IPS-20b (cell line): ENCODE measurements around the gene ABLIM2.

Source experiments
- H3K27ac ChIP-seq: one replicate; pipeline ENCODE4 v1.5.1; 2013; ENCODE audit warnings: low read length
- H3K27me3 ChIP-seq: 2 replicates; pipeline ENCODE4 v1.6.1; 2013; ENCODE audit warnings: mild to moderate bottlenecking, low read length, inconsistent platforms; ENCODE audit not compliant: insufficient read depth
- H3K36me3 ChIP-seq: 2 replicates; pipeline ENCODE4 v1.6.1; 2013; ENCODE audit warnings: low read depth, mild to moderate bottlenecking, inconsistent platforms, low read length, moderate library complexity; ENCODE audit not compliant: insufficient read depth
- H3K4me1 ChIP-seq: 2 replicates; pipeline ENCODE4 v1.6.1; 2013; ENCODE audit warnings: mild to moderate bottlenecking, control low read depth, inconsistent platforms, low read length, moderate library complexity; ENCODE audit not compliant: insufficient read depth
- H3K4me3 ChIP-seq: 2 replicates; pipeline ENCODE4 v1.5.1; 2013; ENCODE audit warnings: mild to moderate bottlenecking, low read length, inconsistent platforms
- H3K9ac ChIP-seq: 2 replicates; pipeline ENCODE4 v1.6.1; 2013; ENCODE audit warnings: low read depth, mild to moderate bottlenecking, inconsistent platforms, low read length, moderate library complexity
- H3K9me3 ChIP-seq: 2 replicates; pipeline ENCODE4 v1.6.1; 2013; ENCODE audit warnings: mild to moderate bottlenecking, low read depth, low read length, inconsistent platforms; ENCODE audit not compliant: insufficient read depth

ABLIM2 gene

DNA sequence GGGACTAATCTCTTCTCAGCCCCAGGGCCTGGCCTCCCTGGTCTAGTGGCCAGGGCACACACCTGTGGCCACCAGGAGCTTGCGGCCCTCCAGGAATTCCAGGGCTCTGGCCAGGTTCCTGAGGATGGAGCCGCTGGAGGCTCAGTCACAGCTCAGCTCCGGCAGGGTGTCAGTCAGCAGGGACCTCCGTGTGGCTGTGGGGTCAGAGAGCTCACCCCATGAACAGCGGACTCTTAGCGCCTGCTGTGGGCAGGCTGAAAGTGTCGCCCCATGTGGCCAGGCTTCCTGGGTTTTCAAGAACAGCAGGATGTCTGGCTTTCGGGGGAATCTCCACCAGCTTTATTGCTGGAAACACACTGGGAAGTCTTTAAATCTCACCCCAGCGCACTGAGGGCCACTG, 21.2 kb upstream of the ABLIM2 start:
- no peaks in the 10 kb centered on the region for H3K4me1 ChIP-seq
- no peaks in the 10 kb centered on the region for H3K27me3 ChIP-seq
- no peak overlapping the region for H3K9ac ChIP-seq
- no peaks in the 10 kb centered on the region for H3K9me3 ChIP-seq
- no peaks in the 10 kb centered on the region for H3K36me3 ChIP-seq
- H3K4me3 ChIP-seq: no peak overlapping the region
- H3K27ac ChIP-seq: no peak overlapping the region

DNA sequence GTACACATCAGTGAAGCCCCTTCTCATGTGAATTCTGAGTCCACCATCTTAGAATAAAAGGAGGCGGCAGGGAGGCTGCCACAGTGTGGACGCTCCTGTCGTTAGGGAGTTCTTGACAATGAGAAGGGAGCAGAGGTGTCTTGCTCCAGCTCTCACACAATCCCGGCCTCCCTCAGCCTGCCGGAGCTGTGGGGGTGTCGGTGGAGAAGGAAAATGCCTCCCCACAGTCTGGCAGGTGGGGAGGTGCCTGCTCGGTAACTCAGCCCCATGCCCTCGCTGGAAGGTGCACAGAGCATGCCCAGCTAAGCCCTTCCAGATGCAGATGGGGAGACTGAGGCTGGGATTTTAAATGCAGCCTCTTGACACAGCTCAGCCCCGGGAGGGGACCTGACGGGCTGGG, 20.5 kb upstream of the ABLIM2 start:
- H3K27ac ChIP-seq: no peak overlapping the region
- no peak overlapping the region for H3K4me3 ChIP-seq
- H3K9me3 ChIP-seq: no peaks in the 10 kb centered on the region
- no peaks in the 10 kb centered on the region for H3K27me3 ChIP-seq
- H3K9ac ChIP-seq: no peak overlapping the region
- H3K36me3 ChIP-seq: no peaks in the 10 kb centered on the region
- H3K4me1 ChIP-seq: no peaks in the 10 kb centered on the region

DNA sequence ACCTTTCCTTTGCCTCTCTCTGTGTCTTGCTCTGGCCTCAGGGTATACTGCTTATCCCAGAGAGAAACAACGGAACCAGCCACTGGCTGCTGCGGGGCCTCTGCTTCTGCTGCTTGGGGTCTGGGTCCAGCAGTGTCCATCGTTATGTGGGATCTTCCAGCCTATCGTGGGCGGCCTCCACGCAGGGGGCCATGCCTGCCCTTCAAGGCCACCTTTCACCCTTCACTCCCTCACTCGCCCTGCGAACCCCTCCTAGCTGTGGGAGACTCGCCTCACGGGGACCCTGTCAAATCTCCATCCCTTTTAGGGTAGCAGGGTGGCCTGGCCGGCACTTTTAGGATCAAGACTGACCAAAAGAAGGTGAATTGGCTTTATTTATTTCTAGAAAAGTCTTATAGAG, 19.3 kb upstream of the ABLIM2 start:
- no peak overlapping the region for H3K27ac ChIP-seq
- H3K9ac ChIP-seq: no peak overlapping the region
- H3K36me3 ChIP-seq: no peaks in the 10 kb centered on the region
- no peak overlapping the region for H3K4me3 ChIP-seq
- no peaks in the 10 kb centered on the region for H3K9me3 ChIP-seq
- H3K27me3 ChIP-seq: no peaks in the 10 kb centered on the region
- no peaks in the 10 kb centered on the region for H3K4me1 ChIP-seq

DNA sequence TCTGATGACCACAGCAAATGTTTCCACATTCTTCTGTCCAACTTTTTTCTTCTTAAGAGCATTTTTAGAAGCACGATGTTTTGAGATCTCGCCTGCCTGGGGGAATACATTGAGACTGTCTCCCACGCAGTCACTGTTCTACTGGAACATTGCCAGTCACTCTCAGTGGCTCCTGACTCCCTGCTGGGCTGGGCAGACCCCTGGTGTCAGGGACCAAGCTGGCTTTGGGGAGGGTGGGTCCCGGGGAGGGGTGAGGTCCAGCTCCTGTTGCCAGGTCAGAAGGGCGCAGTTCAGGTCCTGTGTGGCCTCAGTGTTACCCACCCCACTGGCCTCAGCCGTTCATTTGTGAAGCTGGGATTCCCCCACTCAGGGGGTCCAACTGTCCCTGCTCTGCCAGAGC, 18.9 kb upstream of the ABLIM2 start:
- H3K27ac ChIP-seq: no peak overlapping the region
- H3K27me3 ChIP-seq: no peaks in the 10 kb centered on the region
- no peak overlapping the region for H3K4me3 ChIP-seq
- no peaks in the 10 kb centered on the region for H3K36me3 ChIP-seq
- no peaks in the 10 kb centered on the region for H3K9me3 ChIP-seq
- no peak overlapping the region for H3K9ac ChIP-seq
- H3K4me1 ChIP-seq: no peaks in the 10 kb centered on the region

- H3K9me3 ChIP-seq: no peaks in the 10 kb centered on the region
- H3K9ac ChIP-seq: no peak overlapping the region
- no peaks in the 10 kb centered on the region for H3K36me3 ChIP-seq
- no peak overlapping the region for H3K4me3 ChIP-seq
- no peak overlapping the region for H3K27ac ChIP-seq
- no peaks in the 10 kb centered on the region for H3K4me1 ChIP-seq
- no peaks in the 10 kb centered on the region for H3K27me3 ChIP-seq
Observed at GRCh38 chr4:8176547-8177399, 18.2 kb upstream of the ABLIM2 start.

GRCh38 chr4:8175686-8176085, 17.1 kb upstream of the ABLIM2 start:
- H3K4me1 ChIP-seq: no peaks in the 10 kb centered on the region
- no peak overlapping the region for H3K27ac ChIP-seq
- H3K4me3 ChIP-seq: no peak overlapping the region
- H3K27me3 ChIP-seq: no peaks in the 10 kb centered on the region
- no peaks in the 10 kb centered on the region for H3K9me3 ChIP-seq
- no peaks in the 10 kb centered on the region for H3K36me3 ChIP-seq
- no peak overlapping the region for H3K9ac ChIP-seq

DNA sequence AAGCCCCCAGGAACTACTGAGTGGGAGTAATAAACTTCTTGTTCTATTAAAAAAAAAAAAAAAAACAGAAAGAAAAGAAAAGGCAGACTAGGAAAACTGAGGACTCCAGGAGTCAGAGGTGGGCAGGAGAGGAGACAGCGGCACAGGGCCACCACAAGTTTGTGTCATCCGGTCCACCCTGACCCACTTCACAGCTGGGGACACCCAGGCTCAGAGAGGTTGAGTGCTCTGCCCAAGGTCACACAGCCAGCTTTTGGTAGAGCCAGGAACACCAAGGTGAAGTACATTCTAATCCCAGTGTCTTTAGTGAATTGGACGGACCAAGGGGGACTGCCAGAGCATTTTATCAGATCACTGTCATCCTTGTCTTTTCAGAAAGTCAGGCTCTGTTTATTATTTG, 16.4 kb upstream of the ABLIM2 start:
- Histone ChIP-seq H3K4me1 (no peaks in the 10 kb centered on the region), H3K27ac (no peak overlapping the region)

DNA sequence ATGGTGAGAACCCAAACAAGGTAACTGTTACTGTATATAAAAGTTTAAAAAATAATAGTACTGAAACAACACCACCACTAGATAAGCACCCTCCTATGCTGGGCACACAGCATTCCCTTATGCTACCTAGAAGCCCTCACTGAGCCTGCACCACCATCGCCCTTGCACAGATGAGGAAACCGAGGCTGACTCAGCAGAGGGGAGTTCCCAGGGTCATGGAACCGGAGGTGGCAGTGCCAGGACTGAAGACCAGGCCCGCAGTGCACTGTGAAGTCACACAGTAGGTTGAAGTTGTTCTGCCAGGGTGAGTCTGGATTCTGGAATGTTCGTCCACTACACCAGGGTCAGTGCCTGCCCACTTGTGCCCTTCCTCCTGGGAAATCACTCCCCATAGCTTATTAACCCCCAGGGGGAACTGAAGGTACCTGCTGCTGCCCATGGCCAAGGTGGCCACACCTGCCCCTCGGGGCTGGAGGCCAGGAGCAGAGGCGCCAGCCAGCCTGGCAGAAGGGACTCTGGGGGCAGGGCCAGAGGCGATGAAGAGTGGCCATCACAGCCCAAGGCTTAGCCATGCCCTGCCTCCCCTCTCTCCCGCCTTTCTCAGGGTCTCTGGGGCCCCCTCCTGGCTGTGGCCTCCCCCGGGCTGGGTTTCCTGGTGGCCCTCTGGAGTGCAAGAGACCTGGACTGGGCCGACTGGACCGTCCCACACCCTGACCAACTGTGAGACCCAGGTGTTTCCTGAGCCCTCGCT, 15.1 kb upstream of the ABLIM2 start:
- H3K4me3 ChIP-seq: no peak overlapping the region
- no peaks in the 10 kb centered on the region for H3K27me3 ChIP-seq
- H3K9ac ChIP-seq: no peak overlapping the region
- H3K9me3 ChIP-seq: peaks cover 7% of the 10 kb centered on the region
- H3K4me1 ChIP-seq: no peaks in the 10 kb centered on the region
- no peaks in the 10 kb centered on the region for H3K36me3 ChIP-seq
- H3K27ac ChIP-seq: no peak overlapping the region

More for the DNA sequence above, 16.4 kb upstream of the ABLIM2 start:
- Histone ChIP-seq H3K9me3 (no peaks in the 10 kb centered on the region), H3K9ac (no peak overlapping the region), H3K27me3 (no peaks in the 10 kb centered on the region), H3K4me3 (no peak overlapping the region), H3K36me3 (no peaks in the 10 kb centered on the region)

DNA sequence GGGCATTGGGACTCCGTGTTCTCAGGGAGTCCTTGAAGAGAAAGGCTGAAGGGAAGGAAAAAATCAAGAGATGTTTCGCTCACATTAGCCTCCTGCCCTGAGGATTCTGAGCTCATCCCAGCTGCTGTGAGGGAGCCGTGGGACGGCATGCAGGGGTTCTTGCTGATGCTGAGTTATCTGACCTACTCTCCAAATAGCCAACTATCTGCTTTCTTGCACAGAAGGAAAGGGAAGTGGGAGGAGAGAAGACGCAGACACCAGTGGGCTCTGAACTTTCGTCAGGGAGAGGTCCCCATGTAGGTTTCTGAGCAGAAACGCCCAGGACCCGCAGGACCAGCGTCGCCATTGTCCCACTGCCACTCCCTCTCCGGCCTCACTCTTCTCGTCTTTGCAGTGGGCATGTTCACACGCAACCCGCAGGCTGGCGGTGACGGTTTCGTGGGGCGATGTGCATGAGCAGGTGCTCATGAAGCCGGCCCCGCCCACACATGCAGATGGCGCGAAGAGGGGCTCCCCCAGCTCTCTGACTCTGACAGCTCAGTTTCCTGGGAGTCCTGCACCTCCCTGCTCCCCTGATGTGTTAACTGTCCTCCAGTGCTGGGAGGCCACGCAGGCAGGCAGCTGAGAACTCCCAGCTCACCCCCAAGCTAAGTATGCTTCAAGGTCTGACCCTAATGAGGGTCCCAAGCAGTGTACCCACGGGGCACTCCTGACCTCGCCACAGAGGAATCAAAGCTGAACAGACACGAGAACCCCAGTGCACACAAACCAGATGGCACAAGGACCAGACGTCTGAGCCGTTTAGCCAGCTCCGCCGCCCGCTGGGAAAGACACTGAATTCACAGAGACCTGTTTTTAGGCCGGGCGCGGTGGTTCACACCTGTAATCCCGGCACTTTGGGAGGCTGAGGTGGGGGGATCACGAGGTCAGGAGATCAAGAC, 13.6 kb upstream of the ABLIM2 start:
- H3K9me3 ChIP-seq: peaks cover 14% of the 10 kb centered on the region
- H3K4me1 ChIP-seq: no peaks in the 10 kb centered on the region
- no peak overlapping the region for H3K27ac ChIP-seq
- no peak overlapping the region for H3K4me3 ChIP-seq
- H3K9ac ChIP-seq: no peak overlapping the region
- H3K27me3 ChIP-seq: no peaks in the 10 kb centered on the region
- H3K36me3 ChIP-seq: no peaks in the 10 kb centered on the region

- H3K4me3 ChIP-seq: no peak overlapping the region
- no peak overlapping the region for H3K27ac ChIP-seq
- H3K36me3 ChIP-seq: no peaks in the 10 kb centered on the region
- H3K4me1 ChIP-seq: no peaks in the 10 kb centered on the region
- H3K9me3 ChIP-seq: peaks cover 14% of the 10 kb centered on the region
- no peak overlapping the region for H3K9ac ChIP-seq
- H3K27me3 ChIP-seq: no peaks in the 10 kb centered on the region
Observed at GRCh38 chr4:8171266-8171665, 12.7 kb upstream of the ABLIM2 start.

DNA sequence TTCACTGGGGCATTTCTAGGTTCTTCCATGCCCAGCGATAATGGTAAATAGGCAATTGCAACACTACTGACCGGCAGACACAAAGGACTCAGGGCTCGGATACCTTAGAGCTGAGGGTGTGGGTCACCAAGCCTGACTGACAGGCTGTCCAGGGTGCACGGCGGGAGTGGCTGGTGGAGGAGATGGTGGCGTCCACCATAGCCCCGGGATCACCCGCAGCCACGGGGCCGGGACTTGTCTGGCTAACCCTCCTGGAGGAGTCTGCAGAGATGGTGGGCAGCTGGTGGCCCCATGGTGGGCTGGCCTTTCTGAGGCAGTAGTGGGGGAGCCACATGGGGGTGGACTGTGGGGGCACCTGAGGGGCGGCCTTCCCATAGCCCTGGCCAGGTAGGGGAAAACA, 11.7 kb upstream of the ABLIM2 start:
- Histone ChIP-seq H3K4me3 (no peak overlapping the region), H3K4me1 (no peaks in the 10 kb centered on the region)

More for the DNA sequence above, 11.7 kb upstream of the ABLIM2 start:
- H3K9ac ChIP-seq: no peak overlapping the region
- no peak overlapping the region for H3K27ac ChIP-seq
- H3K27me3 ChIP-seq: no peaks in the 10 kb centered on the region
- peaks cover 14% of the 10 kb centered on the region for H3K9me3 ChIP-seq
- no peaks in the 10 kb centered on the region for H3K36me3 ChIP-seq
